Peyer's patch (tissue), 4 donors: ENCODE measurements around the gene RARS1. TPM values are rescaled to one million over a fixed set of nuclear protein-coding genes. Genes with fewer than 3 reads are reported as not detected.

Experiments used
- DNase-seq, 3 donors: peaks; one replicate each; pipeline ENCODE4 v3.0.0-alpha.2; 2017 to 2019
- H3K27ac ChIP-seq, 4 donors: fragments of 200-600 bp; sonication (generic); one replicate each; pipeline ENCODE4 v1.5.1; 2016 to 2019
- H3K27me3 ChIP-seq, 2 donors: fragments of 200-600 bp; sonication (generic); one replicate each; pipeline ENCODE4 v1.5.1; 2019
- H3K36me3 ChIP-seq, 3 donors: fragments of 200-600 bp; sonication (generic); one replicate each; pipeline ENCODE4 v1.5.1; 2016 to 2019
- H3K4me1 ChIP-seq, 4 donors: fragments of 200-600 bp; sonication (generic); one replicate each; pipeline ENCODE4 v1.5.1; 2016 to 2019
- H3K4me3 ChIP-seq, 4 donors: fragments of 200-600 bp; sonication (generic); 1 replicate in 3 of 4; 2 replicates in 1 of 4; pipeline ENCODE4 v1.5.1; 2016 to 2019; ENCODE audit warnings: mild to moderate bottlenecking in 1 of 4
- H3K9me3 ChIP-seq, 4 donors: fragments of 200-600 bp; sonication (generic); one replicate each; pipeline ENCODE4 v1.5.1; 2016 to 2019; ENCODE audit warnings: mild to moderate bottlenecking in 1 of 4
- CTCF ChIP-seq, 6 experiments: fragments of 450-650 bp in 4 of 6; fragments of 200-600 bp in 2 of 6; sonication (generic) in 1 of 6; IDR thresholded peaks; one replicate each; pipeline ENCODE4 v1.5.1; 2017 to 2019; ENCODE audit warnings: antibody characterized with exemption in 6 of 6, mild to moderate bottlenecking in 3 of 6, moderate library complexity in 1 of 6
- POLR2A ChIP-seq, 2 donors: fragments of 450-650 bp; IDR thresholded peaks; one replicate each; pipeline ENCODE4 v1.5.1; 2017; ENCODE audit warnings: antibody characterized with exemption in 2 of 2, mild to moderate bottlenecking in 2 of 2, moderate library complexity in 2 of 2
- total RNA-seq, 4 donors: library from RNA; depleted of rRNA; stranded (reverse); fragments of >200 nt; gene quantifications; one replicate each; pipeline ENCODE4 v1.1.0, GENCODE V29; 2016

The RARS1 gene
- total RNA-seq, 4 donors from 2014 or later = 81.5 to 115 (median 108) TPM

- Histone ChIP-seq H3K27ac (no peak overlapping the region), H3K4me1 (no peaks in the 10 kb centered on the region), H3K36me3 (peaks cover 0 to 9% (median 0%) of the 10 kb centered on the region in 3 donors), H3K27me3 (no peaks in the 10 kb centered on the region), H3K4me3 (no peak overlapping the region), H3K9me3 (no peaks in the 10 kb centered on the region)
- TF ChIP-seq CTCF (IDR thresholded peaks at IDR 0.05) (no peak), POLR2A (IDR thresholded peaks at IDR 0.05) (no peak)
- no peak for DNase-seq
Measured at GRCh38 chr5:168447808-168448207, 38.5 kb upstream of the RARS1 start.

GRCh38 chr5:168449166-168449565 lies 37.1 kb upstream of the RARS1 start:
- TF ChIP-seq CTCF (IDR thresholded peaks at IDR 0.05) (no peak), POLR2A (IDR thresholded peaks at IDR 0.05) (no peak)
- no peaks in the 10 kb centered on the region for H3K4me1 ChIP-seq
- H3K4me3 ChIP-seq = no peak overlapping the region
- no peak for DNase-seq
- H3K36me3 ChIP-seq = peaks cover 0 to 8% (median 0%) of the 10 kb centered on the region in 3 donors
- no peaks in the 10 kb centered on the region for H3K27me3 ChIP-seq
- H3K27ac ChIP-seq = no peak overlapping the region
- no peaks in the 10 kb centered on the region for H3K9me3 ChIP-seq

- Histone ChIP-seq H3K27me3 (no peaks in the 10 kb centered on the region), H3K27ac (no peak overlapping the region), H3K36me3 (no peaks in the 10 kb centered on the region), H3K4me3 (no peak overlapping the region), H3K9me3 (no peaks in the 10 kb centered on the region), H3K4me1 (no peaks in the 10 kb centered on the region)
- no peak for DNase-seq
- no peak for TF ChIP-seq CTCF (IDR thresholded peaks at IDR 0.05)
- no peak for TF ChIP-seq POLR2A (IDR thresholded peaks at IDR 0.05)
Measured at GRCh38 chr5:168451565-168451964, 34.7 kb upstream of the RARS1 start.

GRCh38 chr5:168455201-168455600 lies 31.1 kb upstream of the RARS1 start:
- Histone ChIP-seq H3K4me1 (no peaks in the 10 kb centered on the region), H3K27ac (no peak overlapping the region), H3K36me3 (peaks cover 0 to 12% (median 0%) of the 10 kb centered on the region in 3 donors), H3K4me3 (no peak overlapping the region), H3K27me3 (no peaks in the 10 kb centered on the region), H3K9me3 (peaks cover 0 to 4% (median 0%) of the 10 kb centered on the region in 4 donors)
- TF ChIP-seq POLR2A (IDR thresholded peaks at IDR 0.05) (no peak), CTCF (IDR thresholded peaks at IDR 0.05) (no peak)
- no peak for DNase-seq

GRCh38 chr5:168457542-168457941 lies 28.7 kb upstream of the RARS1 start:
- no peak for DNase-seq
- peaks cover 0 to 16% (median 0%) of the 10 kb centered on the region in 3 donors for H3K36me3 ChIP-seq

More at GRCh38 chr5:168457542-168457941, 28.7 kb upstream of the RARS1 start:
- Histone ChIP-seq H3K4me1 (no peaks in the 10 kb centered on the region), H3K9me3 (peaks cover 0 to 4% (median 0%) of the 10 kb centered on the region in 4 donors), H3K27ac (no peak overlapping the region), H3K4me3 (no peak overlapping the region), H3K27me3 (no peaks in the 10 kb centered on the region)
- TF ChIP-seq POLR2A (IDR thresholded peaks at IDR 0.05) (no peak), CTCF (IDR thresholded peaks at IDR 0.05) (no peak)
